ENCODE data around the gene GBF1.
"Not testable (repeated sequence)": the region's sequence is repeated elsewhere in the genome, so short reads cannot be mapped to it uniquely, and the experiment has no call there.

Gene GBF1

DNA sequence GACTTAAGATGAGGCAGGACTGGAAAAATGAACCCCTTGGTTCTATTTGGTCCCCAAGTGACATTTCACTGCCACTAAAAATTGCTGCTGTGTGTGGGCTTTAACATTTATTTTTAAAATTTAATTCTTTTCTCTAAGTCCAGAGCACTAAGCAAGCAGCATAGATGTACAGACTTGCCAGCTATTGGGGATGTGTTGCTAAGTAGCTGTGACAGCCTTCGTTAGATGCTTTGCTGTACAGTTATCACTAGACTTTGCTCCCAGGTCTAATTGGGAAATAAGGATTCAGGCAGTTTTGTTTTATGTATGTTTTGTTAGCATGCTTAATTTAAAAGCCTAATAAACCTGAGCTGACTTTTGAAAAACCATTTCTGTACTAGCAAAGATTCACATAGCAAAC, 51.8 kb downstream of the GBF1 start:
- in situ Hi-C loops (cut with HindIII; ENCODE audit: low sequenced_read_pairs): no loop called here

DNA sequence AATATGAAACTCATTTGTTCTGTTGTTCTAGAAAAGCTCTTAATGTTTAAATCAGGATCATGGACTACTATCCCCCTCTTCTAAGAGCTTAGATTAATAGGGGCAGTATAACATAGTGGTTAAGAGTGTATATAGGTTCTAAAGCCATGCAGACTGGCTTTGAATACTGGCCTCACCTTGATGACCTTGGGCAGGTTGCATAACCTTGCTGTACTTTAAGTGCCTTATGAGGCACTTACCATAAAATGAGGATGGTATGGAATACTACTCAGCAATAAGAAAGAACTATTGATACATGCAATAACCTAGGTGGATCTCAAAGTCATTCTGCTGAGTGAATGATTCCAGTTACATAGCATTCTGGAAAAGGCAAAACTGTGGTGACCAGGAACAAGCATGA, 53.6 kb downstream of the GBF1 start:
- in situ Hi-C loops (cut with HindIII; ENCODE audit: low sequenced_read_pairs): no loop called here

DNA sequence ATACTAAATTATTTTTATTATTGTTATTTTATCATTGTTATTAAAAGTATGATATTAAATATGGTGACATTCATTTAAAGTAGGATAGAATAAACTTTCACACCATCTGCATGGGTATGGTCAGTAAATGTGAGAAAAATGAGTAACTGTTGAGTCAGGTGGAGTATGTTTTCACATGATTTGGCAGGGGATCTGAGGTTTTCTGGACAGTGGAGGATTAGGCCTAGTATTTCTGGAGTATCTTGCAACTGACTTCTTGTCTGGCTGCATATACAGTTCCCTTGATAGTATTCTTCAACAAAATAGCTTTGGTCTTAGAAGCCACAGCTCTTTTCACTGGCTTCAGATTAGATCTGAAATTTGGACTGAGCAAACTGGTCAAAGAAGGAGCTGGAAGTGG, 54.5 kb downstream of the GBF1 start:
- in situ Hi-C loops (cut with HindIII; ENCODE audit: low sequenced_read_pairs): no loop called here

DNA sequence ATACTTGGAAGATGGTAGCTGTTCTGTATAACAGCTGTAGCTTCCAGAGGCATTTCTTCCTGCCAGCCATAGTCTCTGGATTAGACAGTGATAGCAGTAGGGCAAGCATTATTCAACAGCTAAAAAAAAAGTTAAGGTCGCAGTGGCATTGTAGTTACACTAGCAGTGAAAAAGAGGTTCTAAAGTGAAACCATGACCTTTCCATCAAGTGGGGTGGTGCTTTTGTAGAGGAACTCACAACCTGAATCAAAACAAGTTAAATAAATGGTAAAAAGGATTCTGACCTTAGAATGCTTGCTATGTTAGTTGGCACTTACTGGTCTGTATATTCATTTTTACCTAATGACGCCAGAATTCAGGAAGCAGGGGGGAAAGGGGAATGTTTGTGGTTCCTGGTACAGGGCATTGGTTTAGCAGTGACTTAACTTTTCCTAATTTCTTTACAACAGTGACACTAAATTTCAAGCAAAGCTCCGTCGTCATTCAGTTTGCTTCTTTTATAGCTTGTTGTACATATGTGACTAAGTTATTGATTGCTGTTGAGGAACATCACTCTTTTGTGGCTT, 55.0 kb downstream of the GBF1 start:
- in situ Hi-C loops (cut with HindIII; ENCODE audit: low sequenced_read_pairs): no loop called here

DNA sequence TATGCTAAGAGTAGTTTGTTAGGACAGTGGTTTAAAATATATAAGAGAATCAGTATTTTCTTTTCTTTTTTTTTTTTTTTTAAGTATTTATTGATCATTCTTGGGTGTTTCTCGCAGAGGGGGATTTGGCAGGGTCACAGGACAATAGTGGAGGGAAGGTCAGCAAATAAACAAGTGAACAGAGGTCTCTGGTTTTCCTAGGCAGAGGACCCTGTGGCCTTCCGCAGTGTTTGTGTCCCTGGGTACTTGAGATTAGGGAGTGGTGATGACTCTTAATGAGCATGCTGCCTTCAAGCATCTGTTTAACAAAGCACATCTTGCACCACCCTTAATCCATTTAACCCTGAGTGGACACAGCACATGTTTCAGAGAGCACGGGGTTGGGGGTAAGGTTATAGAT, 55.6 kb downstream of the GBF1 start:
- in situ Hi-C loops (cut with HindIII; ENCODE audit: low sequenced_read_pairs): not testable (repeated sequence)

DNA sequence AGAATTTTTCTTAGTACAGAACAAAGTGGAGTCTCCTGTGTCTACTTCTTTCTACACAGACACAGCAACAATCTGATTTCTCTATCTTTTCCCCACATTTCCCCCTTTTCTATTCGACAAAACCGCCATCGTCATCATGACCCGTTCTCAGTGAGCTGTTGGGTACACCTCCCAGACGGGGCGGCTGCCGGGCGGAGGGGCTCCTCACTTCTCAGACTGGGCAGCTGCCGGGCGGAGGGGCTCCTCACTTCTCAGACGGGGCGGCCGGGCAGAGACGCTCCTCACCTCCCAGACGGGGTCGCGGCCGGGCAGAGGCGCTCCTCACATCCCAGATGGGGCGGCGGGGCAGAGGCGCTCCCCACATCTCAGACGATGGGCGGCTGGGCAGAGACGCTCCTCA, 56.0 kb downstream of the GBF1 start:
- in situ Hi-C loops (cut with HindIII; ENCODE audit: low sequenced_read_pairs): not testable (repeated sequence)

DNA sequence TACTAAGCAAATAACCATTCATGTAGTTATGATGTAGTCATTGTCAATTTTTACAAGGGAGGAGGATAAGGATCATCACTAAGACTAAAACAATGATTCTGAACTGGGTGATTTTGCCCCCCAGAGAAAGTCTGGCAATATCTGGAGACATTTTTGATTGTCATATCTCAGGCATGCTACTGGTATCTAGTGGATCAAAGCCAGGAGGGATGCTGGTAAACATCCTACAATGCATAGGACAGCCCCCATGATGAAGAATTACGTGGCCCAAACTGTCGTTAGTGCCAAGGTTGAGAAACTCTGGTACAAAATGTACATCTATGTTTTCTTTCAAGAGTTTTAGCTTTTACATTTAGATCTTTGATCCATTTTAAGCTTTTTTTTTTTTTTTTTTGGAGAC, 57.3 kb downstream of the GBF1 start:
- in situ Hi-C loops (cut with HindIII; ENCODE audit: low sequenced_read_pairs): no loop called here

DNA sequence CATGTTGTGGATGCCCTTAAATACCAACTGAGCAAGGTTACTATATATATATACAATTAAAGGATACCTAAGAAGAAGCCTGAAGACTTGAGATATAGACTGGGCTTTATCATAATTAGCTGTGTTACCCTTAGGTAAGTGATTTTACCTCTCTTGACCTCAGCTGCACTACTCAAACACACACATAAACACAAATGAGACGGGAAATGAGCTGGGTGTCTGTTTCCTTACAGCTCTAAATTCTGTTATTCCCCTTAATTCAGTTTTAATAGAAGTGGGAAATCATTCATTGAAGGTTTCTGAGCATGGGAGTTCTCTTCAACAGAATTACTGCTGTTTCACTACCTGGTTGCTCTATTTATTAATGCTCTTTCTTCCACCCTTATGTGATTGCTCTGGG, 60.7 kb downstream of the GBF1 start:
- in situ Hi-C loops (cut with HindIII; ENCODE audit: low sequenced_read_pairs): no loop called here

DNA sequence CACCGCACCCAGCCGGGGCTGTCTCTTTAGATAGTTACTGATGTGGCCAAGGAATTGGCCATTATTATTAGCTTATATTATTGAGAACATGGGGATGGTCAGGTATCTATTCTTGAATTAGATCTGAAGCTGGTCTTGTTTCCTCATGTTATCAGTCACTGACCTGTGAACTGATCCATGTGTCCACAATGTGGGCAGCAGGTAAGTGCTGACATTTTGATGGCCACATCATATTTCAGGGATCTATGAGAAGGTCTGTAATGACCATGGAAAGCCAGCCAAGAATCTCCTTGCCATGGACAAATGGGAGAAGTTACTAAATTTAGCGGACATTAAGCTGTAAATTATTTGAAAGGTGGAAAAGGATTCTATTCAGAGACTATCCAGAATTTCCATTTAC, 61.4 kb downstream of the GBF1 start:
- in situ Hi-C loops (cut with HindIII; ENCODE audit: low sequenced_read_pairs): no loop called here

DNA sequence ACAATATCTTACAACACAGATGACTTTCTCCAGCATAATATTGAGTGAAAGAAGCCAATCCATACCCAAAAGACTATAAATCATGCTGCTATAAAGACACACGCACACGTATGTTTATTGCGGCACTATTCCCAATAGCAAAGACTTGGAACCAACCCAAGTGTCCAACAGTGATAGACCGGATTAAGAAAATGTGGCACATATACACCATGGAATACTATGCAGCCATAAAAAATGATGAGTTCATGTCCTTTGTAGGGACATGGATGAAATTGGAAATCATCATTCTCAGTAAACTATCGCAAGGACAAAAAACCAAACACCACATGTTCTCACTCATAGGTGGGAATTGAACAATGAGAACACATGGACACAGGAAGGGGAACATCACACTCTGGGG, 63.0 kb downstream of the GBF1 start:
- in situ Hi-C loops (cut with HindIII; ENCODE audit: low sequenced_read_pairs): not testable (repeated sequence)

DNA sequence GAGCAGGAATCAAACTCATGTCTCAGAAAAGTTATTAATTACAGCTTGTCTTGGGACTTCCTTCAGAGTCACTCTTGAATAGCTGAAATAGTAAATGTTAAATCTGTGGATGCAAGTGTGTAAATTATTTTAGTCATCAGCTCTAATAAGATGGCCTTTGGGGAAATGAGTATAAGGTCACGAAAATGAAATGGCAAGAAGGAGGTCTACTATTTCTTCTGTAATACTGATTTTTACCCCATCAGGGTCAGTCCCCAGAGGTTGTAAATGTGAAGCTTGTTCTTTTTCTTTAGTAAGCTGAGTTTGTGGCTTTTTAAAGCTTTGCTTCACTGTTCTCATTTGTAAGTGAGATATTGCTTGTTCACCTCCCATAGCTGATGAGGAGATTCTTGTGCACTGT, 63.9 kb downstream of the GBF1 start:
- in situ Hi-C loops (cut with HindIII; ENCODE audit: low sequenced_read_pairs): no loop called here

DNA sequence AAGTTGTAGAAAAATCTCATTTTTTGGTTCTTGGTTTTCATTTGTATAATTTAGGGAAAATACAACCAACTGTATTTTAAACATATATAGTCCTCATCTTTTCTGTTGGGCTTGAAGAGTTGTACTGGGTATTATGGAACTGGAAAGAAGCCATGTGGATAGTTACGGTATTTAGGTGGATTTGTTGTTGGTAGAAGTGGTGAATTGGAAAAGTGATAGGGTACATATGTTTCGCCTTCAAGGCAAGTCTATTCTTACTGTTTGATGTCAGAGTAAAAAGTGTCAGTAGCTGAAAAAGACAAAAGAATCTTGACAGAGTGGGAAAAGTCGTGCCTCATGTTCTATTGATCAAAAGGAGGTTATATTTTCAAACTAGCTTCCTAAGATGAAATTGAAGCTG, 64.6 kb downstream of the GBF1 start:
- in situ Hi-C loops (cut with HindIII; ENCODE audit: low sequenced_read_pairs): no loop called here

DNA sequence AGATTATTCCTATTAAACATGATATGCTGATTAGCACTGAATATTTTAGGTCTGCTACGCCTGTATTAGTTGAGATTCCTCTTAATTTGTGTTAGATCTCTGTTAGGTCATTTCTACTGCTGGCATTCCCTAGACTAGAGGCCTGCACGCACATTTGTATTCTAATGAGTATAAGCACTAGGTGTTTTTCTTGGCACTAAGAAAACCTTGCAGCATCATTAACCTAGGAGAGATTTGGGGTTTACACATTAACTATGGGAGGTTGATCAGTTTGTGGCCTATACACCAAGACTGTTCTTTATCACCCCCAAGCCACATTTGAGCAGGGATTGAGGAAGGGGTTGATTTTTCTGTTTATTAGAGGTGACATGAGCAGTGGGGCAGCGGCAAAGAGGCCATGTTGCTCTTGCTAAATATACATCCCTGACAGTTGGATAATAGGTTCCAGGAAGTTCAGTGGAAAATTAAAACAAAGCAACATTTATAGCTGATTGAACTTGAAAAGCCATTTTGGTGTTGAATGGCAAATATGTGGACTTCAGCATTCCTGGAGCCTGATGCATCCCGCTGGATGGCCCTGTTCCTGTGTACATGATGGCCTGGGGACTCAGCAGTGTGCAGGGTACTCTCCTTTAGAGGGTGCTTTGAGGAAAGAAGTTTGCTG, 65.2 kb downstream of the GBF1 start:
- in situ Hi-C loops (cut with HindIII; ENCODE audit: low sequenced_read_pairs): no loop called here

DNA sequence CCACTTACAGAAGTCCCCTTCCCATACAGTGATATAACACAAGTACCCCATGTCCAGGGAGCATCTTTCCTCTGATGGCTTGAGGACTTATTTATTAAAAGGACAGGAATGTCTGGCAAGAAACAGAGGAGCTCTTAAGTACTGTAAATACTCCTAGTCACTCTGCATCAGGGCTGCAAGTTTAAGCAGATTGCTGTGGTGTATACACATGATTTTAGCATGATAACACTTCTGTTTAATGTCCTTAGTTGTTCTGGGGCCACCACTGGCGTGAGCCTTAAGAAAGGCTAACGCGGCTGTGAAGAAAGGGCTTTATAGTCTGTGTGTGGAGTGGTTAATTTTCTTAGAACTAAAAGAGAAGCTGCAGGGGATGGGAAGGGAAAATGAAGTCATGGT, 65.7 kb downstream of the GBF1 start:
- in situ Hi-C loops (cut with HindIII; ENCODE audit: low sequenced_read_pairs): no loop called here

DNA sequence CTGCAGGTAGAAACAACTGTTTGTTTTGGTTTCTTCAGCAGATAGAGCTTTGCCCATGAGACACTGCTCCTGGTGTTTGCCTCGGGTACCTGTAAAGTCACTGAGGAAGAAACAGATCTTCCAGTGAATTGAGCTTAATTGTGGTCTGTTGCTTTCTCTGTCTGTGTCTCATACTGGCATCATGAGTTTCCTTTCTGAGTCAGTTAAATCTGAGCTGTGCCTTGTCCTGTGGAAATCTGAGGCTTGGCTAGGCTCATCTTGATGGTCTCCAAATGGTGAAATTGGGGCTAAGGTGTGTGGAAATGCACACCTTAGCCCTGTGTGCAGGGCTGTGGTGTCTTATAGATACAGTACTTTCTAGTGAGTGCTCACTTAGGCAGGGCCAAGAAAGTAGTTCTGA, 67.4 kb downstream of the GBF1 start:
- in situ Hi-C loops (cut with HindIII; ENCODE audit: low sequenced_read_pairs): no loop called here

DNA sequence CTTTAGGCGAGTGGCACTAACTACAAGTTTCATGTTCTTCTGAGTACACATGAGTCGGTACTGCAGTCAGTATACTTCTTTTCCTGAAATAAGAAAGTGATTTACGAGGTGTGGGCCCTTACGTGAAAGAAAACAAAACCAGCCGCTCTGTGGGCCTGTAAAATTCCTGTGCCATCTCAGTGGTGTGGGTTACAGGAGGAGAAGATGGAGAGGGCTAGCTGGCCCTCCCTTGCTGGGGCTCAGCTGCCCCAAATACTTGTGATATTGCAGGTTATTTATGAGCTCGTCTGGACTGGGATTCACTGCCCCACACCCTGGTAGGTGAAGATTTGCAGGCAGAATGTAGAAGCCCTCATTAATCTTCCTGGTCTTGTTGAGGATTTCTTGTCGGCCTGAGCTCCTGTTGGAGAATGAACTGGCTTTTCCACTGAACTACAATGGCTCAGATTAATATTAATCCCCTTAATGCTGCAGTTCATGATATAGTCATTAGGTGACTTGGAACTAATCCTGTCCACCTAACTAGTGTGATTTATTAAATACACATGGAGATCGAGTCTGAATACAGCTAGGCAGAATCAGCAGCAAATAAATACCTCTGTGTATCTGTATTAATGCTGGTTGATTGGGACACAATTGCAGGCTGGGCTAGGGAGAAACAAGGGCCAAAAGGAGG, 68.0 kb downstream of the GBF1 start:
- in situ Hi-C loops (cut with HindIII; ENCODE audit: low sequenced_read_pairs): no loop called here

DNA sequence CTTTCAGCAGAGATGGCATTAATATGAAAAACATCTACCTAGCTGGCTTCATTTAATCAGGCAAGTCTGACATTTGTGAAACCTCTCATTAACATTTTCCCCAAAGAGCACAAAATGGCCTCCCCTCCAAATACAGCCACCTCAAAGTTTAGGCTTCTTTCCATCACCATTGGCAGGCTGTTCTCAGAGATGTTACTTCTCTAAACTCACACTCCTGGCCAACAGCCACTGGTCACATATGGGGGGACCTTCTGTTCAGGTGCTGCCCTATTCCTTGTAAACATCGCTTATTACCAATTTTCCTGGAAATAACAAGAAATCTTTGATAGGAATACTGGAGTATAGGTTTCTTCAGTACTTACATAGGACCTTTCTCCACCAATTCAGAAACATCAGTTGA, 69.5 kb downstream of the GBF1 start:
- in situ Hi-C loops (cut with HindIII; ENCODE audit: low sequenced_read_pairs): no loop called here

DNA sequence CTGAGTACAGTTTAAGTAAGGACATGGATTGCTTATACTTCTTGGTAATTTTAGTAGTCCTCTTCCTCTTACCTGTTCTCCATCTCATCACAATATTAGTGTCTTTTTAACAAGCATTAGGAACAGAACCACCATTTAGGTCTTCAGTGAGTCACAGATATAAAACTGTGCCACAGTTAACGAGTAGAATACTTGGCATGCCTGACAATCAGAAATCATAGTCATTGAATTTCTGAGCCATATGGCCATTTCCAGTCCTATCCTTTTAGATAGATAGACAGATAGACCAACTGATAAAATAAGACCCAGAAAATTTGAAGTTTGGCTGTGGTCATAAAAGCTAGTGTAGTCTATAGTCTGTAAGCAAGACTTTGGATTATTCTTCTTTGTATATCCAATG, 71.1 kb downstream of the GBF1 start:
- in situ Hi-C loops (cut with HindIII; ENCODE audit: low sequenced_read_pairs): no loop called here

DNA sequence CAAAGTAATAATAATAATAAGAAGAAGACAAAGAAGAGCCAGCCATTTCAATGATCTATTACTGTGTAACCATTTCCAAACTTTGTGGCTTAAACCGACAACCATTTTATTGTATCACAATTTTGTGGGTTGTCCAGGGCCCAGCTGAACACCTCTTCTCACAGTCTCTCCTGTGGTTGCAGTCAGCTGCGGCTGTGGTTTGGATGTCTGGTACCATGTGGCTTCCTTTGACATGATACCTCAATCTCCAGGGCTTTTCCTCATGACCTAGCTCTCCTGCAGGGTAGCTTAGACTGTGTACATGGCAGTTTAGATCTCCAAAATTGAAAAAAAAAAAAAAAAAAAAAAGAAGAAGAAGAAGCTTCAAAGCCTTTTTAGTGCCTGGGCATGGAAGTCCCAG, 77.6 kb downstream of the GBF1 start:
- in situ Hi-C loops (cut with HindIII; ENCODE audit: low sequenced_read_pairs): loop anchor here (10.0 kb wide), 1 partner anchor 58 kb away; no protein-coding TSS in a partner anchor

DNA sequence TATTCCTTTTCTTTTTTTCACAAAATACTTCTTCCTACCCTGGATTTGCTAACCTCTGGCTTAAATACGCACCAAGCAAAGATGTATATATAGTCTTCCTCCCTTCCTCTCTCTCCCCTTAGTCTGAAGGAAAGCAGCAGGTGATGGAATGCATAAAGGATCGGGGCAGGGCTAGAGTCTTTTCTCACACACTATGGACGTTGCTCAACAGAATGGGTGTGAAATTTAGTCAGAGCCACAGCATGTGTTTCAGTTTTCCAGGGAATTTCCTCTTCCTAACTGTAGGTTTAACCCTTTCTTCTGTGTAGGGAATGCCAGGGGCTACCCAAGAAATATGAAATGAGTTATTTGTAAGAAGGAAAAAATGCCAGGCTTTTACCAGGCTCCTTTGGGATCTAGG, 78.7 kb downstream of the GBF1 start:
- in situ Hi-C loops (cut with HindIII; ENCODE audit: low sequenced_read_pairs): loop anchor here (10.0 kb wide), 1 partner anchor 59 kb away; no protein-coding TSS in a partner anchor

DNA sequence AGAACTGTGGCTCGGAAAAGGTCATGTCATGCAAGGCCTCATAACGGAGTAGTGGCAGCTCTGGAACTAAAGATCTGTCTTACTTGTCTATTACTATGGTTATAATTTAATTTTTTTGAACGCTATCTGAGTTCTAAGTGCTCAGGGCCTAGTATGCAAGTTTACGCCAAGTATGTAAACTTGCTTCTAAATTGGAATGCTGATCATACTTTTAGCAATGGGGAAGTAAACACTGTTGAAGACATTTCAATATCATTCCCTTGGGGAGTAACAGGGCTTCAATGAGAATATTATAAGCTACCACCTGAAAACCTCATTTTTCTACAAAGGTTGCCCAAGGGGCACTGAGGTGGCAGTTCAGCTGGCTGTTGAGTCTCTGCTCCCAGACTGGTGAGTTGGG, 80.7 kb downstream of the GBF1 start:
- in situ Hi-C loops (cut with HindIII; ENCODE audit: low sequenced_read_pairs): loop anchor here (10.0 kb wide), 1 partner anchor 61 kb away; no protein-coding TSS in a partner anchor

DNA sequence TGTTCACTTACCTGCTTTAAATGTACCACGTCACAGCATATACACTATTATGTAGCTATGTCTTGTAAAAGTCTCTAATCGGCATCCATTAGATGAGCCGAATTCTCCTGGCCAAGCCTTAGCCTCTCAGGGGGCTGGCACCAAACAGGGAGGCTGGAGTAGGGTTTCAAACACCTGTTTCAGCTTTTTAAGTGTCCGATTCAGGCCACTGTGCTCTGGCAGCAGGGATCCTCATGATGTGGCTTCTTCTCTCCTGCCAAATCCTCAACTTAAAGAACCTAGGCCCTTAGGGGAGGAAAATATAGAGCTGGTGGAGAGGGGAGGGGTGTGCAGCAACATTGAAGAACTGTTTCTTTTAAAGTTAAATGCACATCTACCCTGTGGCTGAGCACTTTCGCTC, 81.7 kb downstream of the GBF1 start:
- in situ Hi-C loops (cut with HindIII; ENCODE audit: low sequenced_read_pairs): loop anchor here (10.0 kb wide), 1 partner anchor 62 kb away; no protein-coding TSS in a partner anchor

Data from DLD1 (cell line).